Myocyte (in vitro differentiated cells): ENCODE measurements around the gene NUDCD3. TPM values are rescaled to one million over a fixed set of nuclear protein-coding genes. Genes with fewer than 3 reads are reported as not detected.
A peak's percentile ranks its signal among the peaks of the same experiment; 100 is the strongest.

ENCODE experiments used
- DNase-seq: peaks from one replicate; pipeline ENCODE4 v3.0.0-alpha.2; 2012; ENCODE audit warnings: low read depth
- total RNA-seq: library from RNA; depleted of rRNA; stranded (reverse); fragments of >200 nt; gene quantifications from 2 replicates; pipeline ENCODE4 v1.2.3, GENCODE V29; 2014

Gene NUDCD3
- total RNA-seq, 1 donor from 2014 or later = 84.3 TPM

DNA sequence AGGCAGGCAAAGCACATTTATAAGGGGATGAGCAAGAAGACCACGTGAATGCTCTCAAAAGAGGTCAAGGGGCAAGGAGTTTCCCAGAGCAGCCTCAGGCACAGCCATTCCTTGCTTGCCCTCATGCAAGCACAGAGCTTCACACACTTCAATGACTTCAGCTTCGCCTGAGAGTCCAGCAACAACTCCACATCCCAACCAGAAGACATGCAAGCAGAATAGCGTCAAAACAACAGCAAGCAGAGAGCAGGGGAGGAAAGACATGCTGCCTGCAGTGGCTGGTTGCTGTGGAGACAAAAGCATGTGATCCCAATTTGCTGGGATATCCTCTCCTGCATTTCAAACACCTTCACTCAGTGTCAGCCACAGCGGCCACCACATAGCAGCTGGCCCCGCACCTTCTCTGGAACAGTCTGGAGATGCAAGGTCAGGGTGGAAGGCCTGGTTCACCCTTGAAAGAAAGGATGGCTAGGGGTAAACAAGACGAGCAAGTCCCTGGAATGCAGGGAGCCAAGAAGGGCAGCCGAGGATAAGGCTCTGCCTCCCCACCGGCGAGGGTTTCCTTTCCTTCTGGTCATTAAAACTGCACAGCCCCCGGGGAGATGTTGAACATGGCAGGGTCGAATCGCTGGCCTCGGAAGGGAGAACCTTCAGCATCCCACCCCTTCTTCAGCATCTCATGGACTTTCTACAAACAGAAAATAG lies 104.9 kb downstream of the NUDCD3 start:
- no peak for DNase-seq

GRCh38 chr7:44384586-44385433 lies 105.6 kb downstream of the NUDCD3 start:
- peak; percentile 73 for DNase-seq

DNA sequence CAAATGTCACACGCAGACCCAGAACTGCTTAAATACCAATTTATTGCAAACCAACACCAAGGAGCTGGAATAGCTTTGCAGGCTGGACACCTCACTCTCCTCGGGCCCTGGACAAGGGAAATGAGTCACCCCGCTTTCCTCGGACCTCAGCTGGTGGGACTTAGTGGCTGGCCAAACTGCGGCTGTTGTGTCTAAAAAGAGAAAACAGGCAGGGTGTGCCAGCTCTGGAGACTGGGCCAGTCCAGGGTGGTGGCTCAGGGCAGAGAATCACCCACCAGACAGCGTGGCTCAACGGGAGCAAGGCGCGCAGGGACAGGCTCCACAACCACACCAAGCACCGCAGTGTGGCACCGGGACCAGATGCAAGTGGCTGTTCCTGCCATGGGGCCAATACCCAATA lies 106.9 kb downstream of the NUDCD3 start:
- DNase-seq = peak; percentile 99

DNA sequence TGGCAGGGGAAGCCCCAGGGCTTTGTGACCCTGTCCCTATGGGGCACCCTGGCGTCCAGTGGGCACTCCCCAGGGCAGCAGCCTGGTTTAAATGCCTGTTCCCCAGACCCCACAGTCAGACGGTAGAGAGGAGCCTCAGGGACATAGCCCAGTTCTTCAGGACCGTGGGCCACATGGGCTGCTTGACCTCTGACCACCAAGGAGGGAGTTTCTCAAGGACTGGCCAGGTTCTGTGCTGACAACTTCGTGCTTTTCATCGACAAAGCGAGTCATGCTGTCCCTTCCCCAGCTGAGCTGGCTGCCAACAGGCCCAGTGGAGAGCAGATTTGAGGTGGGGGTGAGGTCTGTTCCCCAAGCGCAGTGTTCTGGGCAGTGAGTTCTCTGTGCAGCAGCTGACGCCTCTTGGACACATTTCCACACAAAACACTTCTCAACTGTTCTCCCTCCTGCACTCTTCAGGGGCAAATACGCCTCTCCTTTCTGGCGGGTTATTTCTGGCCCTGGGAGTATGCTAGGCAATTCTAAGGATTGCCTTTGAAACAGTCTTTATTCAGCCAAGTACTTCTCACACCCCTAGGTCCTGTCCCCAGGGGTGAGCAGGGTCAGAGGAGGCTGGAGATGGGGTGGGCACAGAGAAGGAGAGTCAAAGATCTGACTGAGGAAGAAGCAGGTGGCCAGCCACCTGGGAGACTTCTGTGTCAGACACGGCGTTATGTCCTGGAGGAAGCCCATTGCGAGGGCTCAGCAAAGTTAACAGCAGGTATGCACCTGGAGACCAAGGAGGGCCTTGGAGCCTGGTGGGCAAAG lies 107.8 kb downstream of the NUDCD3 start:
- DNase-seq = peak; percentile 76

- no peak for DNase-seq
These were observed 108.8 kb downstream of the NUDCD3 start for GRCh38 chr7:44381494-44382220.

- DNase-seq = no peak
These were observed 109.5 kb downstream of the NUDCD3 start for GRCh38 chr7:44380831-44381493.

GRCh38 chr7:44380189-44380830 lies 110.1 kb downstream of the NUDCD3 start:
- no peak for DNase-seq

DNA sequence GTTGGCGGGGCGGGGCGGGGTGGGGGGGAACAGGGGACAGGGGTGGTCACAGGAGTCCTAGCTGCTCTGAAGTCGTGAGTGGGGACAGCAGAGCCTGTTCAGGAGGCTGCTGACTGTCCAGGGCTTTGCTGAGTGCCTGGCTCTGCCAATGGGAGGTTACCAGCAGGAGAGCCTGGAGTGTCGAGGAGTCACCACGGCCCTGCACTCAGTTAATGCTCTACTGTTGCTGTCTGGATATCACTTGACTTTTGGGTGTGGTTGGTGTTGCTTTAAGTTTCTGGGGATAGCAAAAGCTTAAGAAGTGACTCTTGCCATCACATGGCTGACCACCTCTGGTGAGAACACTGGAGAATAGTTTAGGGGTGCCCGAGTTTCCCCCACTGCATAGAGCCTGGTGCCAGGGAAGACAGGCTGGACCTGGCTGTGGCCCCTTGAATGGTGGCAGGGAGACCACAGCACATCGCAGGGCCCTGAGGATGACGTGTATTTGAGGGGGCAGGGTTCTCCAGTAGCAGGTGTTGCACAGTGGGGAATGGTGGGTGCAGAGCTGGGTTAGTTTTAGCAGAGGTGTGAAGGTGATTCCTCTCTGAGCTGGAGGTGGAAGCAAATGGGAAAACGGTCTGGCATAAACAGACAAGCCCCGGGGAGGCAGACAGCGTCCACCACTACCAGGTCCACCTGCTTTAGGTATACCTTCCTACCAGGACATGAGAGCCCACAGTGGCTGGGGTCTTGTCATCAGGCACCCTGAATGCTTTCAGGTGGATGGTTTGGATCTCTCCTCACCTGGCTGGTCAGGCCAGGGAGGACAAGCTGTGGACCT lies 110.9 kb downstream of the NUDCD3 start:
- no peak for DNase-seq

GRCh38 chr7:44378744-44379143 lies 111.7 kb downstream of the NUDCD3 start:
- DNase-seq = no peak

- DNase-seq = no peak
These were observed 112.6 kb downstream of the NUDCD3 start for GRCh38 chr7:44377681-44378421.

DNA sequence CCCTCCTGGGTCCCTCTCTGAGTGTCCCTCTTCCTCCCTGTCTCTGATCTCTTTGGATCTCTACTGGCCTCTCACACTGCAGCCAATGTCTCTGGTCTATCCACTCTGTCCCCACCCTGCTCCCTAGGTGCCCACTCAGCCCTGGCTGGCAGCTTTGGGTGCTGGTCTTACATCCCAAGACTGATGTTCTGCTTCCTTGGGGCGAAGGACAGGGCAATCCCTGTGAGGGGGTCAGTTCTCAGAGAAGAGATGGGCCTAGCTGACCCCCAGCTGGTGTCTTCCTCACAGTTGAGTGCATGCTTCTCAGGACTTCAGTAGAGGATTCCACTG lies 113.4 kb downstream of the NUDCD3 start:
- DNase-seq = no peak

GRCh38 chr7:44376429-44377133 lies 113.9 kb downstream of the NUDCD3 start:
- no peak for DNase-seq

DNA sequence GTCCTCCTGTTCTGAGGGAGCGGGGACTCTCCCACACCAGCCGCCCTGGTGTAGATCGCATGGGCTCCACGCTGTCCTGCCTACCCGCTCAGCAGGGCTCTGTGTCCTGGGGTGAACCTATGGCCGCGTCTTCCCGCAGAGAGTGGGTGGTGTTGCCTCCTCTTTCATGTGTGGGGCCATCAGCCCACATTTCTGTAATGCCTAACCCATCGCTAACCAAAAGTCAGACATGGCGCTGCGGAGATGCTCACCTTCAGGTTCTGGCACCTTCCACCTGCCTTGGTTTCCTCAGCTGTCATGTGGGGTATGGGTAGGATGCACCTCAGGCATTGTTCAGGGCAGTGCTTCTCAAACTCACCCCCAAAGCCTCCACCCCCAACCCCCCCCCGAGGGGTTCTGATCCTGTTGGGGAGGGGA lies 114.5 kb downstream of the NUDCD3 start:
- no peak for DNase-seq

- DNase-seq = no peak
These were observed 115.2 kb downstream of the NUDCD3 start for GRCh38 chr7:44375236-44375699.

- DNase-seq = no peak
These were observed 116.3 kb downstream of the NUDCD3 start for GRCh38 chr7:44374007-44374763.

DNA sequence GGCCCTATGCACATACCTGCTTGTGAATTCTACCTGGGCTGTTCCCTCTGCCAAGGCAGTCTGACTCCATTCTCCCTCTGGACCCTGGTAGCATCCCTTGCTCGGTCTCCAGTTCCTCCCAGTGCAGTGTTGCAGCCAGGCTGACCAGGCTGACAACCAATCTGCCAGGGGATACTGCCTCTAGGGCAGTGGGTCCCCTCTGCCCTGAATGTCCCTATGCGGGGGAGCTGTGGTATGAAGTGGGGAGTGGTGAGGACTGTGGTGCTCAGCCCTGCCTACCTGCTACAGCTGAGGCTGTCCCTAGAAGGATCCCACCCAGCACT lies 117.1 kb downstream of the NUDCD3 start:
- DNase-seq = no peak
